Measurements from ENCODE around the gene FBN2.

DNA sequence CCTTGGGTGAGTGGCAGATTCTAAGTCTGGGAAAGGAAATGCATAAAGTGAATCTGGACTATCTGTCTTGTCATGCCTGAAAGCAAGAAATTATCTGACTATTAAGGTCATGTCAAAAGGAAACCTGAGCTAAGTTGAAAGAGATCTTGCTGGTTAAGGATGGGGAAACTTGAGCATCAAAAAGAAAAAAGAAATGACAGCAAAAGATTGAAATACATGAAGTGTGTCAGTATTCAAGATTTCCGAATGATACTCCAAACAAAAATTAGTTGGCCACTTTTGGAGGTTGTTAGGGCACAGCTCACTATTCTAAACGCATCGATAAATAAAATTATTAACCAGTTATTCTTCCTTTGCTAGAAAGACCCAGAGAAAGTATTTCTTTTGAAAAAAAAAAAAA is 3.3 kb upstream of the FBN2 start:
- TF ChIP-seq EZH2 (IDR thresholded peaks at IDR 0.05; ENCODE audit: borderline replicate concordance, low read depth, low read length, severe bottlenecking) (no peak), CTCF (IDR thresholded peaks at IDR 0.05; ENCODE audit: borderline replicate concordance, extremely low read depth, low read length, poor library complexity, severe bottlenecking) (no peak)

Measured in DND-41 (cell line).